ENCODE data around the gene TPSD1. TPM values are rescaled to one million over a fixed set of nuclear protein-coding genes. Genes with fewer than 3 reads are reported as not detected.

TPSD1 gene
- total and polyA plus RNA-seq, 2 experiments from 2014 or later, result 0.17 TPM; not detected in 1

GRCh38 chr16:1257561-1258224 lies 1.8 kb downstream of the TPSD1 start (continued):
- TF ChIP-seq, protein P1, sequence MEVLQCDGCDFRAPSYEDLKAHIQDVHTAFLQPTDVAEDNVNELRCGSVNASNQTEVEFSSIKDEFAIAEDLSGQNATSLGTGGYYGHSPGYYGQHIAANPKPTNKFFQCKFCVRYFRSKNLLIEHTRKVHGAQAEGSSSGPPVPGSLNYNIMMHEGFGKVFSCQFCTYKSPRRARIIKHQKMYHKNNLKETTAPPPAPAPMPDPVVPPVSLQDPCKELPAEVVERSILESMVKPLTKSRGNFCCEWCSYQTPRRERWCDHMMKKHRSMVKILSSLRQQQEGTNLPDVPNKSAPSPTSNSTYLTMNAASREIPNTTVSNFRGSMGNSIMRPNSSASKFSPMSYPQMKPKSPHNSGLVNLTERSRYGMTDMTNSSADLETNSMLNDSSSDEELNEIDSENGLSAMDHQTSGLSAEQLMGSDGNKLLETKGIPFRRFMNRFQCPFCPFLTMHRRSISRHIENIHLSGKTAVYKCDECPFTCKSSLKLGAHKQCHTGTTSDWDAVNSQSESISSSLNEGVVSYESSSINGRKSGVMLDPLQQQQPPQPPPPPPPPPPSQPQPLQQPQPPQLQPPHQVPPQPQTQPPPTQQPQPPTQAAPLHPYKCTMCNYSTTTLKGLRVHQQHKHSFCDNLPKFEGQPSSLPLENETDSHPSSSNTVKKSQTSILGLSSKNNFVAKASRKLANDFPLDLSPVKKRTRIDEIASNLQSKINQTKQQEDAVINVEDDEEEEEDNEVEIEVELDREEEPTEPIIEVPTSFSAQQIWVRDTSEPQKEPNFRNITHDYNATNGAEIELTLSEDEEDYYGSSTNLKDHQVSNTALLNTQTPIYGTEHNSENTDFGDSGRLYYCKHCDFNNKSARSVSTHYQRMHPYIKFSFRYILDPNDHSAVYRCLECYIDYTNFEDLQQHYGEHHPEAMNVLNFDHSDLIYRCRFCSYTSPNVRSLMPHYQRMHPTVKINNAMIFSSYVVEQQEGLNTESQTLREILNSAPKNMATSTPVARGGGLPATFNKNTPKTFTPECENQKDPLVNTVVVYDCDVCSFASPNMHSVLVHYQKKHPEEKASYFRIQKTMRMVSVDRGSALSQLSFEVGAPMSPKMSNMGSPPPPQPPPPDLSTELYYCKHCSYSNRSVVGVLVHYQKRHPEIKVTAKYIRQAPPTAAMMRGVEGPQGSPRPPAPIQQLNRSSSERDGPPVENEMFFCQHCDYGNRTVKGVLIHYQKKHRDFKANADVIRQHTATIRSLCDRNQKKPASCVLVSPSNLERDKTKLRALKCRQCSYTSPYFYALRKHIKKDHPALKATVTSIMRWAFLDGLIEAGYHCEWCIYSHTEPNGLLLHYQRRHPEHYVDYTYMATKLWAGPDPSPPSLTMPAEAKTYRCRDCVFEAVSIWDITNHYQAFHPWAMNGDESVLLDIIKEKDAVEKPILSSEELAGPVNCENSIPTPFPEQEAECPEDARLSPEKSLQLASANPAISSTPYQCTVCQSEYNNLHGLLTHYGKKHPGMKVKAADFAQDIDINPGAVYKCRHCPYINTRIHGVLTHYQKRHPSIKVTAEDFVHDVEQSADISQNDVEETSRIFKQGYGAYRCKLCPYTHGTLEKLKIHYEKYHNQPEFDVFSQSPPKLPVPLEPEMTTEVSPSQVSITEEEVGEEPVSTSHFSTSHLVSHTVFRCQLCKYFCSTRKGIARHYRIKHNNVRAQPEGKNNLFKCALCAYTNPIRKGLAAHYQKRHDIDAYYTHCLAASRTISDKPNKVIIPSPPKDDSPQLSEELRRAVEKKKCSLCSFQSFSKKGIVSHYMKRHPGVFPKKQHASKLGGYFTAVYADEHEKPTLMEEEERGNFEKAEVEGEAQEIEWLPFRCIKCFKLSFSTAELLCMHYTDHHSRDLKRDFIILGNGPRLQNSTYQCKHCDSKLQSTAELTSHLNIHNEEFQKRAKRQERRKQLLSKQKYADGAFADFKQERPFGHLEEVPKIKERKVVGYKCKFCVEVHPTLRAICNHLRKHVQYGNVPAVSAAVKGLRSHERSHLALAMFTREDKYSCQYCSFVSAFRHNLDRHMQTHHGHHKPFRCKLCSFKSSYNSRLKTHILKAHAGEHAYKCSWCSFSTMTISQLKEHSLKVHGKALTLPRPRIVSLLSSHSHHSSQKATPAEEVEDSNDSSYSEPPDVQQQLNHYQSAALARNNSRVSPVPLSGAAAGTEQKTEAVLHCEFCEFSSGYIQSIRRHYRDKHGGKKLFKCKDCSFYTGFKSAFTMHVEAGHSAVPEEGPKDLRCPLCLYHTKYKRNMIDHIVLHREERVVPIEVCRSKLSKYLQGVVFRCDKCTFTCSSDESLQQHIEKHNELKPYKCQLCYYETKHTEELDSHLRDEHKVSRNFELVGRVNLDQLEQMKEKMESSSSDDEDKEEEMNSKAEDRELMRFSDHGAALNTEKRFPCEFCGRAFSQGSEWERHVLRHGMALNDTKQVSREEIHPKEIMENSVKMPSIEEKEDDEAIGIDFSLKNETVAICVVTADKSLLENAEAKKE (CRISPR knock-in tag; IDR thresholded peaks at IDR 0.05), result no peak
- no peak for TF ChIP-seq ZNF331 (CRISPR knock-in tag; IDR thresholded peaks at IDR 0.05; ENCODE audit: low read depth)

- Histone ChIP-seq H3K79me2 (replicated peaks; ENCODE audit: insufficient read depth) (no peaks in the 10 kb centered on the region), H3K27ac (ENCODE audit: low read depth) (no peak overlapping the region), H3K4me1 (ENCODE audit: insufficient read depth) (no peaks in the 10 kb centered on the region), H3K4me3 (no peak overlapping the region), H3K9me2 (ENCODE audit: insufficient read depth) (no peaks in the 10 kb centered on the region), H3F3A (replicated peaks; ENCODE audit: low read depth) (no peaks in the 10 kb centered on the region), H3K36me3 (ENCODE audit: insufficient read depth) (no peaks in the 10 kb centered on the region), H4K20me1 (replicated peaks; ENCODE audit: insufficient read depth) (0 out of 2 replicates have a peak, but pooled peaks cover 2% of the 10 kb centered on the region), H3K27me3 (ENCODE audit: insufficient read depth) (no peaks in the 10 kb centered on the region), H3K4me2 (no peak overlapping the region), H2AFZ (no peak overlapping the region)
- Mint-ChIP-seq H3K27ac (no peak overlapping the region), H3K27me3 (ENCODE audit: insufficient read depth, low read depth, poor library complexity) (peaks cover 26% of the 10 kb centered on the region), H3K4me3 (no peak overlapping the region), H3K4me1 (peaks cover 11% of the 10 kb centered on the region), H3K36me3 (ENCODE audit: low read depth) (no peaks in the 10 kb centered on the region), H3K9me3 (no peaks in the 10 kb centered on the region)
- ATAC-seq (no peak), DNase-seq (ENCODE audit: low spot score) (no peak)
- TF ChIP-seq ZNF331 (CRISPR knock-in tag; IDR thresholded peaks at IDR 0.05; ENCODE audit: low read depth), result no peak
- no peak for TF ChIP-seq CREB1 (CRISPR knock-in tag; IDR thresholded peaks at IDR 0.05; ENCODE audit: low read depth)
- TF ChIP-seq NANOG (IDR thresholded peaks at IDR 0.05; ENCODE audit: borderline replicate concordance), result no peak
- no peak for TF ChIP-seq CTCF (conservative IDR thresholded peaks at IDR 0.05; ENCODE audit: low read depth in 2 of 2)
- TF ChIP-seq ZNF114 (CRISPR knock-in tag; IDR thresholded peaks at IDR 0.05), result no peak
- TF ChIP-seq, protein P2, sequence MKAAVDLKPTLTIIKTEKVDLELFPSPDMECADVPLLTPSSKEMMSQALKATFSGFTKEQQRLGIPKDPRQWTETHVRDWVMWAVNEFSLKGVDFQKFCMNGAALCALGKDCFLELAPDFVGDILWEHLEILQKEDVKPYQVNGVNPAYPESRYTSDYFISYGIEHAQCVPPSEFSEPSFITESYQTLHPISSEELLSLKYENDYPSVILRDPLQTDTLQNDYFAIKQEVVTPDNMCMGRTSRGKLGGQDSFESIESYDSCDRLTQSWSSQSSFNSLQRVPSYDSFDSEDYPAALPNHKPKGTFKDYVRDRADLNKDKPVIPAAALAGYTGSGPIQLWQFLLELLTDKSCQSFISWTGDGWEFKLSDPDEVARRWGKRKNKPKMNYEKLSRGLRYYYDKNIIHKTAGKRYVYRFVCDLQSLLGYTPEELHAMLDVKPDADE (IDR thresholded peaks at IDR 0.05), result no peak
- no peak for TF ChIP-seq STAT1 (IDR thresholded peaks at IDR 0.05; ENCODE audit: unreplicated experiment)
Measured at GRCh38 chr16:1258225-1258600, 2.3 kb downstream of the TPSD1 start.
